AG09309 (cell line): ENCODE measurements around the gene PCSK7.

Source experiments
- DNase-seq: peaks from one replicate; pipeline ENCODE4 v3.0.0-alpha.2; 2010; ENCODE audit warnings: low read depth
- H3K4me3 ChIP-seq: 2 replicates; pipeline ENCODE4 v1.5.1; 2011; ENCODE audit warnings: mild to moderate bottlenecking, low read depth, low read length, moderate library complexity; ENCODE audit not compliant: control insufficient read depth
- CTCF ChIP-seq: IDR thresholded peaks from 2 replicates; pipeline ENCODE4 v1.5.1; 2011; ENCODE audit warnings: mild to moderate bottlenecking, low read depth, low read length, inconsistent platforms; ENCODE audit not compliant: insufficient read depth, control insufficient read depth; ENCODE audit errors: missing control alignments

The PCSK7 gene

GRCh38 chr11:117226388-117227385 is 5.2 kb downstream of the PCSK7 start:
- no peak overlapping the region for H3K4me3 ChIP-seq
- DNase-seq = peak; percentile 46
- peak; percentile 78 for TF ChIP-seq CTCF

- no peak for TF ChIP-seq CTCF
- no peak for DNase-seq
- H3K4me3 ChIP-seq = no peak overlapping the region
Observed at GRCh38 chr11:117225553-117226170, 6.2 kb downstream of the PCSK7 start.

- DNase-seq = no peak
- no peak overlapping the region for H3K4me3 ChIP-seq
- no peak for TF ChIP-seq CTCF
Observed at GRCh38 chr11:117223741-117224689, 7.9 kb downstream of the PCSK7 start.

GRCh38 chr11:117222991-117223740 is 8.7 kb downstream of the PCSK7 start:
- DNase-seq = no peak
- H3K4me3 ChIP-seq = no peak overlapping the region
- no peak for TF ChIP-seq CTCF

GRCh38 chr11:117221775-117222517 is 9.9 kb downstream of the PCSK7 start:
- H3K4me3 ChIP-seq = no peak overlapping the region

More at GRCh38 chr11:117221775-117222517, 9.9 kb downstream of the PCSK7 start:
- DNase-seq = no peak
- TF ChIP-seq CTCF = peak; percentile 23
